HG02798 (cell line): Measurements from ENCODE around the gene NCEH1.
"Not testable (repeated sequence)": the region's sequence is repeated elsewhere in the genome, so short reads cannot be mapped to it uniquely, and the experiment has no call there.

Source experiments
- ATAC-seq: cut with Tn5 transposase; IDR thresholded peaks from one replicate; pipeline ENCODE4 v1.9.1; 2021; ENCODE audit warnings: mild to moderate bottlenecking; ENCODE audit not compliant: unreplicated experiment, poor library complexity

Gene NCEH1

GRCh38 chr3:172680684-172681083 lies 30.2 kb downstream of the NCEH1 start:
- ATAC-seq, result no peak

GRCh38 chr3:172679599-172679998 lies 31.3 kb downstream of the NCEH1 start:
- ATAC-seq, result no peak

- no peak for ATAC-seq
Observed at GRCh38 chr3:172678068-172678467, 32.8 kb downstream of the NCEH1 start.

GRCh38 chr3:172676196-172676922 lies 34.5 kb downstream of the NCEH1 start:
- no peak for ATAC-seq

- ATAC-seq, result no peak
Observed at GRCh38 chr3:172675441-172676193, 35.2 kb downstream of the NCEH1 start.

- peak; percentile 89 for ATAC-seq
Observed at GRCh38 chr3:172673210-172673679, 37.6 kb downstream of the NCEH1 start.

- no peak for ATAC-seq
Observed at GRCh38 chr3:172669021-172669420, 41.8 kb downstream of the NCEH1 start.

- peak; percentile 93 for ATAC-seq
Observed at GRCh38 chr3:172666873-172667694, 43.8 kb downstream of the NCEH1 start.

GRCh38 chr3:172666181-172666872 lies 44.5 kb downstream of the NCEH1 start:
- no peak for ATAC-seq

- ATAC-seq, result not testable (repeated sequence)
Observed at GRCh38 chr3:172665510-172665909, 45.4 kb downstream of the NCEH1 start.

GRCh38 chr3:172660421-172660820 lies 50.4 kb downstream of the NCEH1 start:
- not testable (repeated sequence) for ATAC-seq

GRCh38 chr3:172659246-172660002 lies 51.4 kb downstream of the NCEH1 start:
- no peak for ATAC-seq

- ATAC-seq, result no peak
Observed at GRCh38 chr3:172658344-172659245, 52.3 kb downstream of the NCEH1 start.

- no peak for ATAC-seq
Observed at GRCh38 chr3:172656602-172657001, 54.3 kb downstream of the NCEH1 start.

GRCh38 chr3:172655388-172655787 lies 55.5 kb downstream of the NCEH1 start:
- no peak for ATAC-seq

- ATAC-seq, result no peak
Observed at GRCh38 chr3:172654470-172654869, 56.4 kb downstream of the NCEH1 start.

GRCh38 chr3:172653004-172653572 lies 57.8 kb downstream of the NCEH1 start:
- ATAC-seq, result no peak
